ENCODE results near the gene SNRNP40.

- TF ChIP-seq, protein P1, sequence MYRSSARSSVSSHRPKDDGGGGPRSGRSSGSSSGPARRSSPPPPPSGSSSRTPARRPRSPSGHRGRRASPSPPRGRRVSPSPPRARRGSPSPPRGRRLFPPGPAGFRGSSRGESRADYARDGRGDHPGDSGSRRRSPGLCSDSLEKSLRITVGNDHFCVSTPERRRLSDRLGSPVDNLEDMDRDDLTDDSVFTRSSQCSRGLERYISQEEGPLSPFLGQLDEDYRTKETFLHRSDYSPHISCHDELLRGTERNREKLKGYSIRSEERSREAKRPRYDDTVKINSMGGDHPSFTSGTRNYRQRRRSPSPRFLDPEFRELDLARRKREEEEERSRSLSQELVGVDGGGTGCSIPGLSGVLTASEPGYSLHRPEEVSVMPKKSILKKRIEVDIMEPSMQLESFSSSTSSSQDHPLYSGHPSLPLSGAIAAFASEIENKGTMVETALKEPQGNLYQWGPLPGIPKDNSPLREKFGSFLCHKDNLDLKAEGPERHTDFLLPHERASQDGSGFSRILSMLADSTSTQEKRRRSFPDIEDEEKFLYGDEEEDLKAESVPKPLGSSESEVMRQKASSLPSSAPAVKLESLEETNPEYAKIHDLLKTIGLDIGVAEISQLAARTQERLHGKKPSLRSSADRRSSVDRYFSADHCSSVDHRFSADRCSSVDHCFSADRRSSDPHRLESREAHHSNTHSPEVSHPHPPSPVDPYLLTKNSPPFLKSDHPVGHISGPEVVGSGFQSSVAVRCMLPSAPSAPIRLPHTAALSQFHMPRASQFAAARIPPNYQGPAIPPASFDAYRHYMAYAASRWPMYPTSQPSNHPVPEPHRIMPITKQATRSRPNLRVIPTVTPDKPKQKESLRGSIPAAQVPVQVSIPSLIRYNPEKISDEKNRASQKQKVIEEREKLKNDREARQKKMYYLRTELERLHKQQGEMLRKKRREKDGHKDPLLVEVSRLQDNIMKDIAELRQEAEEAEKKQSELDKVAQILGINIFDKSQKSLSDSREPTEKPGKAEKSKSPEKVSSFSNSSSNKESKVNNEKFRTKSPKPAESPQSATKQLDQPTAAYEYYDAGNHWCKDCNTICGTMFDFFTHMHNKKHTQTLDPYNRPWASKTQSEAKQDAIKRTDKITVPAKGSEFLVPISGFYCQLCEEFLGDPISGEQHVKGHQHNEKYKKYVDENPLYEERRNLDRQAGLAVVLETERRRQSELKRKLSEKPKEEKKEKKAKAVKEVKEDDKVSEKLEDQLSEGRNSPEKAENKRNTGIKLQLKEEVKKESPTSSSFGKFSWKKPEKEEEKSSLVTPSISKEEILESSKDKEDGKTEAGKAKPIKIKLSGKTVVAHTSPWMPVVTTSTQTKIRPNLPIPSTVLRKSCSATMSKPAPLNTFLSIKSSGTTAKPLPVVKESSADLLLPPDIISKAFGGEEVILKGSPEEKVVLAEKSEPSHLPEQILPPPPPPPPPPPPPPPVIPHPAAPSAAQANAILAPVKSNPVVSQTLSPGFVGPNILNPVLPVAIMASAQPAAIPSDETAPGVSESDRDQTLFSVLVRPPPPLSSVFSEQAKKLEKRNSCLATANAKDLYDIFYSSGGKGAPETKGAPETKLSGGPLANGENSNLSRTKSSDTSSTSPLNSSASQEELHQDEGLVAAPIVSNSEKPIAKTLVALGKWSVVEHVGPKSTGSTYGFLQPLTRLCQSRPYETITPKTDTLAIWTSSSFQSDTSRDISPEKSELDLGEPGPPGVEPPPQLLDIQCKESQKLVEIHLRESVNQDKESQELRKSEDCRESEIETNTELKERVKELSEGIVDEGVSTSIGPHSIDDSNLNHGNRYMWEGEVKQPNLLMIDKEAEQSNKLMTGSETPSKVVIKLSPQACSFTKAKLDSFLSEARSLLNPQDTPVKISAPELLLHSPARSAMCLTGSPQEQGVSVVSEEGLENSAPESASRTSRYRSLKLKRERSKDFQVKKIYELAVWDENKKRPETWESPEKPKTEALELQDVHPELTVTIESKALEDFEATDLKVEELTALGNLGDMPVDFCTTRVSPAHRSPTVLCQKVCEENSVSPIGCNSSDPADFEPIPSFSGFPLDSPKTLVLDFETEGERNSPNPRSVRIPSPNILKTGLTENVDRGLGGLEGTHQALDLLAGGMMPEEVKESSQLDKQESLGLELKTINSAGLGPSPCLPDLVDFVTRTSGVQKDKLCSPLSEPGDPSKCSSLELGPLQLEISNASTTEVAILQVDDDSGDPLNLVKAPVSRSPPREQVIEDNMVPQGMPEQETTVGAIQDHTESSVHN (CRISPR knock-in tag; IDR thresholded peaks at IDR 0.05), result no peak
- no peak for TF ChIP-seq CTCF (CRISPR knock-in tag; IDR thresholded peaks at IDR 0.05)
Observed at GRCh38 chr1:31306278-31306677, 9.7 kb upstream of the SNRNP40 start.

Data from HepG2 (cell line).